NCI-H1092 treated with DMSO at 0.1 percent for 48 hours (cell line): Measurements from ENCODE around the gene TNK1.
"Not testable (repeated sequence)": the region's sequence is repeated elsewhere in the genome, so short reads cannot be mapped to it uniquely, and the experiment has no call there.

Experiments
- DNase-seq: peaks from one replicate; lab custom pipeline; 2025; lab: John Stamatoyannopoulos, UW

The TNK1 gene

GRCh38 chr17:7380855-7381683, at the start of gene TNK1:
Gene TNK1, plus strand, starts transcription at chr17:7381089. Its CDS starts 1,838 bp downstream, at chr17:7382927.
- no peak for DNase-seq

GRCh38 chr17:7332111-7332510, 48.8 kb upstream of the TNK1 start:
- no peak for DNase-seq

- not testable (repeated sequence) for DNase-seq
Observed at GRCh38 chr17:7332600-7333069, 48.3 kb upstream of the TNK1 start.

GRCh38 chr17:7334938-7335538, 45.9 kb upstream of the TNK1 start:
- DNase-seq: no peak

GRCh38 chr17:7335765-7336164, 45.1 kb upstream of the TNK1 start:
- not testable (repeated sequence) for DNase-seq

GRCh38 chr17:7336240-7337175, 44.4 kb upstream of the TNK1 start, which contains the start of gene ACAP1:
Gene ACAP1, plus strand, starts transcription at chr17:7336529. Its CDS starts 206 bp downstream, at chr17:7336735.
- DNase-seq: no peak

GRCh38 chr17:7337600-7337999, 43.3 kb upstream of the TNK1 start:
- DNase-seq: not testable (repeated sequence)

GRCh38 chr17:7340179-7340578, 40.7 kb upstream of the TNK1 start:
- no peak for DNase-seq

GRCh38 chr17:7341842-7342241, 39.0 kb upstream of the TNK1 start:
- no peak for DNase-seq

- DNase-seq: no peak
Observed at GRCh38 chr17:7343250-7343649, 37.6 kb upstream of the TNK1 start.

GRCh38 chr17:7346761-7347614, 33.9 kb upstream of the TNK1 start:
- DNase-seq: no peak

- DNase-seq: no peak
Observed at GRCh38 chr17:7347630-7348477, 33.0 kb upstream of the TNK1 start.

- DNase-seq: no peak
Observed at GRCh38 chr17:7348478-7349242, 32.2 kb upstream of the TNK1 start.

- DNase-seq: peak; percentile 5
Observed at GRCh38 chr17:7351665-7352502, 29.0 kb upstream of the TNK1 start, which contains the start of gene KCTD11. Gene KCTD11, plus strand, starts transcription at chr17:7352162.

GRCh38 chr17:7352503-7352889, 28.4 kb upstream of the TNK1 start:
- no peak for DNase-seq

GRCh38 chr17:7352910-7353635, 27.8 kb upstream of the TNK1 start:
- no peak for DNase-seq

- no peak for DNase-seq
Observed at GRCh38 chr17:7354262-7354843, 26.5 kb upstream of the TNK1 start.
